ENCODE measurements around the gene PPARGC1A. TPM values are rescaled to one million over a fixed set of nuclear protein-coding genes. Genes with fewer than 3 reads are reported as not detected.

PPARGC1A gene
- total RNA-seq (23.9 and 42.3 TPM in 2 replicates), polyA plus RNA-seq (17.7 and 28.4 TPM in 2 replicates)

DNA sequence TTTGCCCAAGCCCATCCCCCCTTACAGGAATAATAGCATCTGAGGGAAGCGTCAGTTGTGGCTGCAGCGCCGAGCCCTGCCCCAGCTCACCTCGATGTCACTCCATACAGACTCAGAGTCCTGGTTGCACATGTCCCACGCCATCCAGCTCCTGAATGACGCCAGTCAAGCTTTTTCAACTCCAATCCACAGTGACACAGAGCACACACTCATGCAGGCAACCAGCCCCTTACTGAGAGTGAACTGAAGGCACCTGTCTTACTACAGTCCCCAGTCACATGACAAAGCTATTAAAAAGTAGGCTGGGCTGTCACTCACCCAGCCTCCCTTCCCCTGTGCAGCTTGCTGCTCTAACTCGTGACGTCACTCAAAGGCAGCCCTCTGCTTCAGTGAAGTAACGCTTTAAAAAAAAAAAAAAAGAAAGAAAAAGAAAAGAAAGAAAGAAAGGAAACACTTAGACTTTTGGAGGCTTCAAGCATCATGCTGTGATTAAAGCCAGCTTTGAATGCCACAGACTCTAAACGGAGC is at the start of gene PPARGC1A:
TSS of gene PPARGC1A (minus strand) at position 234 of the 528 bp plus-strand sequence. CDS start at position 144, 90 bp downstream.
- no peaks in the 10 kb centered on the region for H3K9me3 ChIP-seq (ENCODE audit: low read depth)
- no peaks in the 10 kb centered on the region for H3K27me3 ChIP-seq
- peak; percentile 61 to 87 for DNase-seq (ENCODE audit: low read depth in 1 of 2, low spot score in 1 of 2)
- no peaks in the 10 kb centered on the region for H3K36me3 ChIP-seq
- H3K4me1 ChIP-seq (ENCODE audit: low read depth): peaks cover 41% of the 10 kb centered on the region
- H3K4me3 ChIP-seq: peak within 1 kb of the TSS; percentile 63
- TF ChIP-seq CTCF (IDR thresholded peaks at IDR 0.05; ENCODE audit: low read depth, low read length): no peak
- peak within 1 kb of the TSS; percentile 95 for H3K27ac ChIP-seq

DNA sequence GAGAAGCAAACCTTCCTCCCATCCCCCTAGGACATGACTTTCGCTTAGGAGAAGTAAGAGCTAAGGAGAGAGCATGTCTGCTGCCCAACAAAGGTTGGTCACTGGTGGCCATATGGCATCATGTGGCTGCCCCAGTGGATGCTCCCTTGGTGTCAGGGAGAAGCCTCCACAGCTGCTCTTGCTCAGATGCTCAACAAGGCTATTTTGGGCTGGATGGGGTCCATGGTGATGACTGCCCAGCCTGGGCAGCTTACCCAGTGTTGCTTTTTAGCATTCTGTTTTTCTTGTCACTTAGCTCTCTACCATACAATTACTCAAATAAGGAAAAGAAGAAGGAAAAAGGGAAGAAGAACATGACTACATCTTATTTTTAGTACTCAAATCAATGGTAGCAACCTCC is 48.9 kb upstream of the PPARGC1A start:
- Histone ChIP-seq H3K4me3 (no peak overlapping the region), H3K4me1 (ENCODE audit: low read depth) (peaks cover 4% of the 10 kb centered on the region), H3K9me3 (ENCODE audit: low read depth) (no peaks in the 10 kb centered on the region), H3K36me3 (no peaks in the 10 kb centered on the region), H3K27ac (no peak overlapping the region), H3K27me3 (no peaks in the 10 kb centered on the region)
- TF ChIP-seq CTCF (IDR thresholded peaks at IDR 0.05; ENCODE audit: low read depth, low read length): no peak
- DNase-seq (ENCODE audit: low read depth in 1 of 2, low spot score in 1 of 2): no peak

DNA sequence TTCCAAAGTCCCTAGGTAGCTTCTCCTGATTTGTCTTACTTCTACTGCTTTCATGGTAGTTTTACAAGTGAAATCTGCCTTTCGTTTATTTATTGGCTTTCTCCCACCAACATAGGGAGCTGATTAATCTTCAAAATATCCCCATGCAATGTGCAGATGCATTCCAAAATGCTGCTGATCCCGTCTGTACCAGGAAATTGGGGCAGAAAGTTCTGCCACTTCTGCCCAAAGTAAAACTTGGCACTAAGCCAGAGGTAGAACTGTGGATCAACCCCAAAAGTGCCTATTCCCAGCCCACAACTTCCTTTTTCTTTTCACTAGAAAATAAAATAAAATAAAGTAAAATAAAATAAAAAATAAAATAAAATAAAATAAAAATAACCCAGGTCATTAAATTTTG is 47.3 kb upstream of the PPARGC1A start:
- no peak for TF ChIP-seq CTCF (IDR thresholded peaks at IDR 0.05; ENCODE audit: low read depth, low read length)

GRCh38 chr4:23934915-23935314 is 45.1 kb upstream of the PPARGC1A start:
- H3K4me3 ChIP-seq: no peak overlapping the region
- no peaks in the 10 kb centered on the region for H3K27me3 ChIP-seq
- H3K36me3 ChIP-seq: no peaks in the 10 kb centered on the region
- no peak for TF ChIP-seq CTCF (IDR thresholded peaks at IDR 0.05; ENCODE audit: low read depth, low read length)
- peaks cover 16% of the 10 kb centered on the region for H3K4me1 ChIP-seq (ENCODE audit: low read depth)
- H3K27ac ChIP-seq: no peak overlapping the region
- no peaks in the 10 kb centered on the region for H3K9me3 ChIP-seq (ENCODE audit: low read depth)
- DNase-seq (ENCODE audit: low read depth in 1 of 2, low spot score in 1 of 2): peak in 1 of 2 donors; percentile 98

More for the DNA sequence above, 47.3 kb upstream of the PPARGC1A start:
- H3K36me3 ChIP-seq: no peaks in the 10 kb centered on the region
- no peaks in the 10 kb centered on the region for H3K27me3 ChIP-seq
- no peak overlapping the region for H3K4me3 ChIP-seq
- DNase-seq (ENCODE audit: low read depth in 1 of 2, low spot score in 1 of 2): peak in 1 of 2 donors; percentile 28
- H3K27ac ChIP-seq: no peak overlapping the region
- H3K4me1 ChIP-seq (ENCODE audit: low read depth): peaks cover 4% of the 10 kb centered on the region
- no peaks in the 10 kb centered on the region for H3K9me3 ChIP-seq (ENCODE audit: low read depth)

- Histone ChIP-seq H3K4me1 (ENCODE audit: low read depth) (peaks cover 20% of the 10 kb centered on the region), H3K4me3 (no peak overlapping the region), H3K27ac (no peak overlapping the region), H3K36me3 (no peaks in the 10 kb centered on the region), H3K27me3 (no peaks in the 10 kb centered on the region), H3K9me3 (ENCODE audit: low read depth) (no peaks in the 10 kb centered on the region)
- TF ChIP-seq CTCF (IDR thresholded peaks at IDR 0.05; ENCODE audit: low read depth, low read length): no peak
- no peak for DNase-seq (ENCODE audit: low read depth in 1 of 2, low spot score in 1 of 2)
These were observed 44.4 kb upstream of the PPARGC1A start for GRCh38 chr4:23934223-23934622.
